Loucy (cell line): ENCODE measurements around the gene SND1.

Experiments used
- CTCF ChIP-seq: fragments of 200-600 bp; sonication (generic); conservative IDR thresholded peaks from 2 replicates; pipeline ENCODE4 v1.5.1; 2014; ENCODE audit warnings: mild to moderate bottlenecking, antibody characterized with exemption, low read length
- EZH2phosphoT487 ChIP-seq: fragments of 200-600 bp; IDR thresholded peaks from 2 replicates; pipeline ENCODE4 v1.6.1; 2018; ENCODE audit warnings: antibody characterized with exemption, mild to moderate bottlenecking, moderate library complexity, borderline replicate concordance

GRCh38 chr7:127647636-127648035 lies 4.4 kb upstream of the SND1 start:
- TF ChIP-seq CTCF, result no peak
- TF ChIP-seq EZH2phosphoT487, result no peak
